Hematopoietic multipotent progenitor cell treated with erythropoietin and hydrocortisone succinate and interleukin-3 and kit ligand, for 15 days (in vitro differentiated cells): ENCODE measurements around the gene CDH13.

Experiments used
- DNase-seq: peaks from one replicate; pipeline ENCODE4 v3.0.0-alpha.2; 2015; ENCODE audit warnings: low spot score

Gene CDH13

DNA sequence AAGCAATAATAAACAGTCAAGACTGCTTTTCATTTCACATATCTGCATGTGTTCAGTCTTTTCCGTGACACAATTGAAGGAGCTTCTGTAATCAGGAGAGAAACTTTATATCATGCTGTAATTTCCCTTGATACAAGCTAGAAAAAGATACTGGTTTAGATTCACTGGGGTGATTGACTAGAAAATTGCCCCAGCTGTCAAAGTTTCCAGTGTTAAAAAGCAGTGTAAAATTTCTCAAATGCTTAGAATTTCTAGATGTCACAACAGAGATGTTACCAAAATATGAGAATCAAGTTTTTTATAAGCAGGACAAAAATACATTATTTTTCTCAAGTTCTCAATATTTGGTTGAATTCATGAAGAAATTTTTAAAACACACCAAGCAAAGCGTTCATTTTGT, 888.6 kb downstream of the CDH13 start:
- DNase-seq: no peak

DNA sequence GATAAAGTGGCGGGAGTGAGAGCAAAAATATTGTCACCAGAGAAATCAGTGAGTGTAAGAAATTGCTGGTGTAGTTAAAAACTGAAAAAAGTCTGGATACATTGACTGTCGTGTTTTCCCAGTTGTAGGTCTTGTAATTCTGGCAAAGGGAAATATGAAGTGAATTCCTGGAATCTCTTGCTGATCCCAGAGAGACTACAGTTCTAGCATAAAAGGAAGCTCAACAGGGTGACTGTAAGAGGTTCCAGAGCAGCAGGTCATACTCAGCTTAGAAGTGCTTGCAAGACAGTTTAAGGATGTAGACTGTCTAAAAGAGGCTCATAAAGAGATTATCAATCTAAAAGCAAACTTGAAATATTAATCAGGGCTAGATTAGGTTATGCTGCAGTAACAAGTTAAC, 890.2 kb downstream of the CDH13 start:
- no peak for DNase-seq

DNA sequence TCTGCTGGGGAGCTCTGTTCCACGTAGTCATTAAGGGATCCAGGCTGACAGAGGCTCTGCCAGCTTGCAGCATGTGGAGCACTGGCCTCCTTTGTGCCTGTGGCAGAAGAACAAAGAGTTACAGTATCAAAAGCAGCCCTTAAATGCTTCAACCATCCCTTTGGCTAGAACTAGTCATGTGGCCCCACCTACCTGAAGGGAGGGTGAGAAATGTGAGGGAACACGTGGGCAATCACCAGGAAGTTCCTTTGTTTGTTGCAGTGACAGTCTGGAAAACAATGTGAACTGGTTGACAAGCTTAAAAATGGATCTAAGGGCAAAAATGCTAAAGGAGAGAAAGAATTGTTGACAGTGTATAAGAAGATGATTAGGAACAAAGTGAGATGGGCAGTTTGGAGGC, 890.6 kb downstream of the CDH13 start:
- no peak for DNase-seq

DNA sequence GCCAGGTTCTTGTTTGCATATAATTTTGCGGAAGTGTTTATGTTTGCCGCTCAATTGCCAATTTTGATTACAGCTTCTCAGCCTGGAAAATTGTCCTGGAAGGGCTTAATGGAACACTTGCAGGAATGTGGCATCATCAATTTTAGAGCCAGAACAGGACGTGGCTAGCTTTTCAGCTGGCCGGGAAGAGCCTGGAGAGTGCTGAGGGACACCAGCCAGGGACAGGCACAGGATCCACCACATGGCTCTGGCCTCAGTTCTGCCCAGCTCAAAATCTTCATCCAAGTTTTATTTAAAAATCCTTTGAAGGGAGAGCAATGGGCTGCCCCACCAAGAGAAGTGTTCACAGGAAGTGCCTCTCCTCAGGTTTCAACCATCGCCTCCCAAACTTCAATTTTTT, 893.8 kb downstream of the CDH13 start:
- no peak for DNase-seq

DNA sequence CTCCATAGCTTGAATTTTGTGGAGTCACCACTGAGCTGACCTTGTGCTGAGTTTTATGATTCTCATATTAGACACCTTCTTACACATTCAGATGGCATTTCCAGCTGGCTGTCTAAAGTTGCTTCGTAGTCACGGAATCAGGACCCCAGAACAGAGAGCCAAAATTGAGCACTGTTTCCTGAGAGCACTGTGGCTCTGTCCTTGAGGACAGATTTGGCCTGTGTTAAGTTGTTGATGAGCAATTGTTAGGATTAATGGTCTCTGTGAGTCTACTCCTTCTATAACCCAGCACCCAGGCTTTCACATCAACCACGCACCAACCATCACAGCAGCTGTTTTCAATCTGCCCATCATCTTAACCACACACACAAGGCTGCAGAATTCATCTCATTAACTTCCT, 903.5 kb downstream of the CDH13 start:
- DNase-seq: no peak

DNA sequence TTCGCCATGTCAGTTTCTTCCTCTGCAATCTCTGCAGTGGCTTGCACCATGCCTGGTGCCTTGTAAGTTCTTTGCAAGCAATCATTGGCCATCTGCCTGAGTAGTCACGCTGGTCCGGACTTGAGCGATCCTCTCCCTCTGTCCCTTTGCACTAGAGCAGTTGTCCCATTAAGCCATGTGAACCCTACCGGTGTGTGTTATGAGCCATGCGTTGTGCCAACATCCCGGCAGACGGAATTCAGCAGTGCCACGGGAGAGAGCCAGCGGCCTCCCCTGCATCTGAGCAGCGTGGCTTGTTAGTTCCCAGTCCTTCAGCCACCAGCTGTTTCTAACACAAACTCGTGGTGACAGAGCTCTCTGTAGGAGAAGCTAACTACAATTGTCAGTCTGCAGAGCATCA, 905.9 kb downstream of the CDH13 start:
- no peak for DNase-seq

DNA sequence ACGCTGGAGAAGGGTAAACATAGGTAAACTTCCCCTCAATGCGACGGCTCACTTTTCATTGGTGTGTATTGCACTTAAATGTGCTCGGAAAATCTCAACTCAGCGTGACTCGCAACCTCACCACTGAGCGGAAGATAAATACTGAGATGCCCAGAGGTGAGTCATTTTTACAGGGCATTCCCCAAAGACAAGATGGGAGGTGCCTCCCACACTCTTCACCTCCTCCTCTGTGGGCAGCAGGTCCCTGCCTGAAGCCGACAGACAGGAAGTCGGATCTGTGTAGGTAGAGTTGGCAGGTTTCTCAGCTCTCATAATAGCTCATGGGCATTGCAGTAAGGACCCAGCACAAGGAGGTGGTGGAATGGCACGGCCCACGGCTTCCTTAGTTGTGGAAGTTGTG, 906.4 kb downstream of the CDH13 start:
- DNase-seq: no peak

DNA sequence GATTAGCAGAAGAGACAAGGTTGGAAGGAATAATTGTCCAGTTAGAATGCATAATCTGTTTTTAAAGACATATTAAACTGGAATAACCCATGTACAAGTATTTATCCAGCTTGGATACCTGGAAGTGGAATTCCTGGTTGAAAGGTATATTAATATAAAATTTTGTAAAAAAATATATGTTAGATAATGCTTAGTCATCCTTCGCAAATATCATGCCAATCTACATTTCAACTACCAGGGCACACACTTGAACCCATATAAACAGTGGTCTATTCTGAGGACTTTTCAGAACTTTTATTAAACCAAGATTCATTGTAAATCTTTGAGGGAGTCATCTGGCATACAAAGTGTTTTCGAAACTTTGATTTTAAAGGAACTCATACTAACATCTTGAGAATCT, 911.9 kb downstream of the CDH13 start:
- no peak for DNase-seq

DNA sequence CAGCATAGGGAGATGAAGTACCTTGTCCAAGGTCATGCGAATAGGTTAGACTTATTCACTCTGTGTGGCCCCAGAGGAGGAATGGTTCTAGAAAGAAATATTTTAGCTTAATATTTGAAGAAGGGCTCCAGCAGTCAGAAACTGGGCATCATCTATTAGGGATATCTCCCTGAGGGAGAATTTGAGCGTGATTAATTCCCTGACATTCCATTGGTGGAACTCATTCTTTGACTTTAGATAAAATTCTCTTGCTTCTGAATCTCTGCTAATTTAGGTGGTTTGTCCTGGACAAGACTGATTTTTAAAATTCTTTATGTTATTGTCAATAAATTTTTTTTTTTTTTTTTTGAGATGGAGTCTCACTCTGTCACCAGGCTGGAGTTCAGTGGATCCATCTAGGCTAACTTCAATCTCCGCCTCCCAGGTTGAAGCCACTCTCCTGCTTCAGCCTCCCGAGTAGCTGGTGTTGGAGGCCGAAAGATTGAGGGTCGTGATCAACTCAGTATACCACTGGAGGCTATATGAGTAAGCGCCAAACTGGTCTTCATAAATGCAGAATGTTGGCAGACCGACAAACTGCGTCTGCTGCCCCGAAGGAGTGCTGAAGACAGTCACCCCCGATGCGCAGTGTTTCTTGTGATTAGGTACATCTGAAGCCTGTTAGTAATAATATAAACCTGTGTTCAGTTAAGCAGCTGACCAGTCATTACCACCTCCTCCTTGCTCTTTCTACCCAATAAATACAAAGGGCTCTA, 913.1 kb downstream of the CDH13 start:
- DNase-seq: no peak

DNA sequence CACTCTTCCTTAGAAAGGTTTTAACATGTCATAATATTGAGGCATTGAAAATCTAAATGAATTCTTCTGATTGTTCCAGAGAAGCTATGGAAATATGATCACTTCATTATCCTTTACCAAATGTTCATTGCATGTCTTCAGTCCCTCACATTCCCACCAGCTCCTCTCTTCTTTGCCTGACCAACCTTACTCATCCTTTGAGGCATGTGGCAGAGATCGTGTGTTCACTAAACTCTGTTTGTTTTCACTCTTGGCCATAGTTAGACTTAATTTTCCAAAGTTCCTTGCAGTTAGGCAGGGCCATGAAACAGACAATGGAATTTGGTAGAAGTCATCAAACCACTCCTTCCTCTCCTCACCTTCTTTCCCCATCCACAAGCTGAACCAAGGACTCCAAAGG, 914.5 kb downstream of the CDH13 start:
- DNase-seq: no peak

DNA sequence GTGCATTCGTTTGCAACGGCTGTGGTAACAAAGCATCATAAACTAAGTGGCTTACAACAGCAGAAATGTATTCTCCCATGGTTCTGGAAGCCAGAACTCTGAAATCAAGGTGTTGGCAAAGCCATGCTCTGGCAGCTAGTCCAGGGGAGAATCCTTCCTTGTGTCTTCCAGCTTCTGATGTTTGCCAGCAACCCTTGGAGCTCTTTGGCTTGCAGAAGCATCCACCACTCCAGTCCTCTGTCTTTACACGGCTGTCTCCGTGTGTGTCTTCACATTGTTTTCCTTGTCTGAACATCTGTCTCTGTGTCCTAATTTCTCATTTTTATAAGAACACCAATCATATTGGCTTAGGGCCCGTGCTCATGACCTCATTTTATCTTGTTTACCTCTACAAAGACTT, 915.7 kb downstream of the CDH13 start:
- no peak for DNase-seq

DNA sequence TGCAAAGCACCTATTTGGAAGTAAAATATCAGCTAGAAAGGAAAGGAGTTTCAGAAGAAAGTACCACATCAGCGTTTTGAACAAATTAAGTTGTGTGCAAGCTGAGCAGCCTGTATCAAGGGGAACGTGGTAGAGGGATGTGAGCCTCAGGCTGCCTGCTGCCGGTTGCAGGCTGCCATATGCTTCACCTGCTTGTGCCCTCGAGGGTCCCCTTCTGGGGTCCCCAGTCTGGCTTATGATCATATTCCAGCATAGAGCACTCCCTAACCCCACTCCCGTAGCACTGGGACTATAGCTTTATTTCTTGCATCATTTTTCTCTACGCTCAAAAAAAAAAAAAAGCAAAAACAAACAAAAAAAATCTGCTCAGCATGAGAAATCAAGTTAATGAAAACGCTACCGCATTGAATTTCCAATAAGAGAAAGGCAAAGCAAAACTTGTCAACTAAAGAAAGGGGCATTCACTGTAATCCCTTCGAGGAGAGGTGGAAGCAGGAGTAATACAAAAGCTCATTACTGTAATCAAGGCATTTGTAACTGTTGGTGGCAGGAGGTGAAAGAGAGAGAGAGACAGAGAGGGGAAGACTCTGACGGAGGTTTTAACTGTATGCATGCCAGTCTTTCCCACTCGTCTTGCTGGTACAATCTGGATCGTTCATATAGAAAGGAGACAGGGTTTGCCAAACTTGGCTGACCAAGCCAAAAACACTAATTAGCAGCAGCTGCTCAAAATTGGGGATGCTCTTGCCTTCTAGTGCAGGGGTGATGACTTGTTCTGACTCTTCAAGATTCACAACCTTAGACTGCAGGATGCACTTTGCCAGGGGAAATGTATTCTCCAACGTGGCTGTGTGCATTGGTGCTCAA, 922.8 kb downstream of the CDH13 start:
- DNase-seq: no peak

DNA sequence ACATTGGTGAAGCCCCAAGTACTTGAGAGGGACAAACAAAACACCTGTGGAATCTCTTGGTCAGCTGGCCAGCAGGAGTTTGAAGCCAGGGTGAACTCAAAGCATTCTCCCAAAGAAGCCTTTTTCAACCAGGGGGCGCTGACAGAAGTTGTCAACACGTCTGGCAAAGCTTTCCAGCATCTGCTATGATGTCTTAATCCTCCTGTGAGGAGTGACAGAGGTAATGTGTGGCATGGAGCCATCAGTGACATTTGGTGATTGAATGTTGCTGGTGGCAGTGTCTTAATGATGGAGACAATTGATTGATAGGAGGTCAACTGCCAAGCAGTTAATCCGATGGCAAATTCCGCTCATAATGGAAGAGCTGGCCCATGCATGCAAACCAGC, 923.4 kb downstream of the CDH13 start:
- no peak for DNase-seq

DNA sequence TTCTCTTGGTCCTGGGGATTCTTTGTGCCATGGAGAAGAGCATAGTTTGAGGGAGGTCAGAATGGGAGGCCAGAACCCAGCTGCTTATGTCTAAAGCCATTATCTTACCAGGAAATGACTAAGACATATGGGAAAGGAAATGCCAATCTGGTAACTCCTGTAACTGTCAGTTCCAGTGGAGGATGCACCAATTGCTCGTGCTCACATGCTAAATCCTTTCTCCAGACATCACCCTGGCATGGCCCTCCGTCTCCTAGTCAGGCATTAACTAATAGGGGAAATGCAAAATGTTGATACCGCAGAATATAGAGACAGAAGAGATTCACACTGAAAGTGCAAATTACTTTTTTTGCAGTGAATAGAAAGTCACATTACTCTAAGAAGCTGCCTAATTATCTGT, 925.5 kb downstream of the CDH13 start:
- no peak for DNase-seq

DNA sequence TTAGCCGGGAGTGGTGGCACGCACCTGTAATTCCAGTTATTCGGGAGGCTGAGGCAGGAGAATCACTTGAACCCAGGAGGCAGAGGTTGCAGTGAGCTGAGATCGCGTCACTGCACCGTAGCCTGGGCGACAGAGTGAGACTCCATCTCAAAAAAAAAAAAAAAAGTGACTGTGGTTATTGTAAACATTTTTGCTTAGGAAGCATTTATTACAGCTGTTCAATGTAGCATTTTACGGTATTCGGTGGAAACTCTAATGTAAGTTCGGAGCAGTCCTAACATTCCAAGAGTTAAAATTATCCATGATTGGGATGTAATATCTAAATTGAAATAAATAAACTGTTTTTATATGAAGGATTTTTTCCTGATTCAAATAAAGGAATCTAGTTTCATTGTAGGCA, 926.2 kb downstream of the CDH13 start:
- DNase-seq: no peak

DNA sequence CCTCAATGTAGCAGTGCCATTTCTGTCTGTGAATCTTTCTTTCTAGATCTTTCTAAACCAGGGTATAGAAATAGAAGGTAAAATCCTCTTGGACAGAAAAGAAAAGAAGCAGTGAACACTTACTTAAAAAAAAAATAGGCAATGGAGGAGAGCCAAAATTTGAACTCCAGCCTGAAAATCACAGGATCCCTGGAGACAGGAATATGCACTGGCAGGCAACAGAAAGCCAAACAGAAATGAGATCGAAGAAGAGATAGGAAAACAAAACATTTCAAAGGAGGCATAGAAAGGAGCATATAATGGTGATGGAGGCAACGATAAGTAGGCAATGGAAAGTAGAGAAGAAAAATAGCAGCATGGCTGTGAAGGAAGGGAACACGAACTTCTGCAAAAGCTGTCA, 927.3 kb downstream of the CDH13 start:
- DNase-seq: no peak

DNA sequence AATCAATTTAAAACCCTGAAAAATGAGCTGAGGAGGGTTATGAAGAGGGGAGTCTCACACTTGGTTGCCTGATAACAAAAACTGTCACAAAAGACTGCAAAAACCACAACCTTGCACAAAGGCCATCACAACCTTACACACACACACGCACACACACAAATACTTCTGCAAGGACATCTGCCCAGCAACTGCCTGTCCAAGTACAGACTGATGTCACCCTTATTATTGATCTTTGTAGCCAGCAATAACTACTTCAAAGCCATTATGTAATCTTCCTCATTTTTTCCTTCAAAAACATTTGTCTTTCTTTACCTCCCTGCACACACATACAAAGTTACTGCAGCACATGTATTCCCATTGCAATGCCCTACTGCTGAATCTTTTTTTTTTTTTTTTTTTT, 927.8 kb downstream of the CDH13 start:
- DNase-seq: no peak

DNA sequence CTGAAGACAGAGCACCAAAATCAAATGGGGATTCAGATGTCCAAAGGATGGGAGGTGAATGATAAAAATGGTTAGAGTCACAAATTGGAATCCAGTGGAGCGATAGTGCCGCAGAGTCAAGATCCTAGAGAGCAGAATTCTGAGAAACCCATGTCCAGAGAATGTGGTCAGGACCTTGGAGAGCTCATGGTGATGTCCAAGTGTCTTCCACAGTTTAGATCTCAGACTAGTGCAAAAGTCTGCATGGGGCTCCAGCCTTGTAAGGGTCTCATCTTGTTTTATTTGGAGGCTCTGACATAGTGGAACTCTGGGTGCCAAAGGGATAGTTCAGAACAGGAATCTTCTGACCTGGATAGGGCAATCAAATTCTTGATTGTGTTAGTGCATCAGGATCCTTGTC, 935.1 kb downstream of the CDH13 start:
- no peak for DNase-seq

DNA sequence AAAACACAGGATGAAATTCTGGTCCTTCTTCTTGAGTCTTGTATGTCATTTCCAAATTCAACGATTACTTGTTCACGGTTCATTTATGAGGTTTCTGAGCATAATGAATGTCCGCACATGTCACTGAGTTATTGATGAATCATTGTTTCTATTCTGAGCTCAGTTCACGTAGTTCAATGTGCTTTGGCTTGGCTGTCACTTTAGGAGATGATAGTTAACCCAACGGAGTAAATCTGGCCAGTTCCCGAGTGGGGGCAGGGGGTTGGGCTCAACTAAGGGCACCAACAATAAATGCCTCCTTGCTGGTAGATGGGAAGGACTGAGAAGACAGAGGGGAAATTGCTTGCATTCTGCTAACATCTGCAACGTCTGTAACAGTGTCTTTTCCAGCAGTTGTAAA, 941.6 kb downstream of the CDH13 start:
- no peak for DNase-seq

DNA sequence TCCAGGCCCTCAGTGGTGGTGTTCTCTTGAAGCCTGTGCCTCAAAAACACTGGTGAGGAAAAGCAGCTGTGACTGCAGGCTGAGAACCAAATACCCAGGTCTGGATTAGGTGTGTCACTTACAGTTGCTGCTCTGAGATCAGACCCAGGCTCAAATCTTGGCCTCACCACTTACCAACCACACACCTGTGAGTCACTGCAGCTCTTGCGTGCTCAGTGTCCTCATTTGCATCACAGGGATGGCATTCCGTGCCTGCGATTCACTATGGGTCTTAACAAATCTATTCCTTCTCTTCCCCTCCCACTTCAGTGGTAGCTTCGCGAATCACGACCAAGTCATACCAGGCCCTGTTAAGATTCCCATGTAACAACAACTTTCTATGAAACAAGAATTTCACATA, 947.6 kb downstream of the CDH13 start:
- no peak for DNase-seq

DNA sequence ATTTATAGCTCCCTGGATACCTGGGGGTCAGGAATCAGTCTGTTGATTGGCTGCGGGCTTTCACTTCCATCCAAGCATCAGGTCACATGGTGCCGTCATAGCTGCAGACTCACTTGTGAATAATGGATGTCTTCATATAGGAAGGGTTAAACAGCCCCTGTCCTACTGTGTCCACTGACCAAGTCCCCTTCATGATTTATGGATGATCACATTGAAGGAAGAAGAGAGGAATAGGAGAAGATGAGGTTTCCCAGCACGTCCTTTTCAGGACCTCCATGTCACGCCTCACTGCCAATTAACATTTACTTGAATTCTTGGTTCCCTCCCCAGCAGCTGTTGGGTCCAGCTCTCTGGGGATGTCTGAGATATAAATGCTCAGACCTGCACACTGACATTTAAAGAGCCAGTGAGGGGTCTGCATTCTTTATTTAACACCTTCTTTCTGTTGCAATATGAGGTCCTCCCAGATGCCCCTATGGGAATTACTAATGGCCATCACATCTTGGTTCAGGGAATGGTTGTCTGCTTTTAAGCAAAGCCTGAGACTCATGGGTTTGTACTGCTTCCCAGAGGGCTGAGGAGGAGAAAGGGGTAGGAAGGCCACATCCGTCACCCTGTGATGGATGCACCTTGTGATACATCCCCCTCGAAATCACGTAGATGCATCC, 950.4 kb downstream of the CDH13 start:
- no peak for DNase-seq

DNA sequence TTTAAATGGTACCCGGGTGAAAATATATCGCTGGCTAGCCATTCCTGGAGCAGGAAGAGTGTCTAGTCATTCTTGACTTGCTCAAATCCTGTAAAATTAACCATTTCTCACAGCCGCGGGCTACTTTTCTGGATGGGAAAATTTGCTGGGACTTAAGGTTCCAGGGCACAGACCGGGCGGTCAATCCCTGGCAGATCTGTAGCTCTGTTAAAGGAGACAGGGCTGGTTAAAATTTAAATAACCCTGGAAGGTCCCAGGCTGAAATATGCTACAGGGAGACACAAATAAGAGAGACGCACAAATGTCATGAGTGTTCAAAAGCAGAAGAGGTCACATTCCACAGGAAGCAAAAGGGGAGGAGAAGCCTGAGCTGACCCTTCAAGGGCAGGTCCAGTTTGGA, 951.4 kb downstream of the CDH13 start:
- no peak for DNase-seq

DNA sequence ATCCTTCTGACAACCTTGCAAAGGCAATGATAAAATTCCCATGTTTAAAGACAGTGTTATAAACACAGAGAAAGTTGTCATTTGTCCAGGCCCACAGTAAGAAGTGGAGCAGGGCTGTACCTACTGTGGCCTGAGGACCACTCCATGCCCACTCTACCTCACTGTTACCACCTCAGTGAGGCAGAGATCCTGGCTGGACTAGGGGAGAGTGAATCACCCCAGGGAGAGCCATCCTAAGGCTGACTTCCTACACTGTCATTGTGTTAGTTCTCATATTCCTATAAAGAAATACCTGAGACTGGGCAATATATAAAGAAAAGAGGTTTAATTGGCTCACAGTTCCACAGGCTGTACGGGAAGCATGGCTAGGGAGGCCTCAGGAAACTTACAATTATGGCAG, 952.3 kb downstream of the CDH13 start:
- no peak for DNase-seq
